HG03060 (cell line): ENCODE measurements around the gene OR1I1.

Experiments used
- ATAC-seq: cut with Tn5 transposase; IDR thresholded peaks from one replicate; pipeline ENCODE4 v1.9.1; 2021; ENCODE audit warnings: low read depth, moderate number of reproducible peaks; ENCODE audit not compliant: unreplicated experiment

OR1I1 gene

GRCh38 chr19:15142313-15142712, 60.3 kb downstream of the OR1I1 start:
- ATAC-seq: no peak
